Fibroblast of lung (primary cell): ENCODE data around the gene WDR36.

Experiments
- CTCF ChIP-seq, 2 donors: IDR thresholded peaks in 1 of 2; conservative IDR thresholded peaks in 1 of 2; 1 replicate in 1 of 2; 2 replicates in 1 of 2; pipeline ENCODE4 v1.5.1; 2011 to 2012; ENCODE audit warnings: low read length in 2 of 2, control low read depth in 1 of 2, inconsistent platforms in 1 of 2, low read depth in 1 of 2, mild to moderate bottlenecking in 1 of 2
- EZH2 ChIP-seq: IDR thresholded peaks from 2 replicates; pipeline ENCODE4 v1.5.1; 2012; ENCODE audit warnings: low read length, control low read depth, mild to moderate bottlenecking; ENCODE audit errors: missing control alignments

- TF ChIP-seq CTCF (conservative IDR thresholded peaks at IDR 0.05 in 1 of 2, IDR thresholded peaks at IDR 0.05 in 1 of 2; ENCODE audit: low read depth in 1 of 2, low read length in 2 of 2) (no peak), EZH2 (no peak)
Measured at GRCh38 chr5:111099058-111099778, 7.1 kb downstream of the WDR36 start.
